Right ventricle myocardium superior (tissue), 1 donor: ENCODE results near the gene RPH3AL. TPM values are rescaled to one million over a fixed set of nuclear protein-coding genes. Genes with fewer than 3 reads are reported as not detected.
"Not testable (repeated sequence)": the region's sequence is repeated elsewhere in the genome, so short reads cannot be mapped to it uniquely, and the experiment has no call there.

ENCODE experiments used
- ATAC-seq: fragments of 200-7000 bp; cut with Tn5 transposase; one replicate; pipeline ENCODE4 v1.9.1; 2020; ENCODE audit warnings: mild to moderate bottlenecking; ENCODE audit not compliant: poor library complexity
- DNase-seq: peaks from one replicate; pipeline ENCODE4 v3.0.0-alpha.2; 2020
- intact Hi-C: fragments of 100-400 bp; cut with DNase I; formaldehyde crosslinking; loops from one replicate; pipeline ENCODE4 v1.11.2; 2022
- total RNA-seq: library from RNA; stranded (reverse); fragmentation: NEBNext Ultra II Directional; extraction: Animal tissue kit (Norgen Biotek cat#: 25700); gene quantifications from one replicate; pipeline ENCODE4 v1.2.1, GENCODE V29; 2021
- donor health status: DM: no; HTN: yes; CAD: no; lungs with severe emphysema.

RPH3AL gene
- total RNA-seq, 1 donor from 2014 or later = 4.6 TPM

- intact Hi-C loops = no loop called here
- DNase-seq = peak; percentile 11
- no peak for ATAC-seq
These were observed 165.5 kb downstream of the RPH3AL start for GRCh38 chr17:187130-187529.

- ATAC-seq (no peak), DNase-seq (peak; percentile 27)
- intact Hi-C loops = no loop called here
These were observed 167.0 kb downstream of the RPH3AL start for GRCh38 chr17:185445-186138.

GRCh38 chr17:183021-183420 lies 169.6 kb downstream of the RPH3AL start:
- intact Hi-C loops = no loop called here
- ATAC-seq (no peak), DNase-seq (no peak)

GRCh38 chr17:182050-182751 lies 170.4 kb downstream of the RPH3AL start:
- intact Hi-C loops = no loop called here
- no peak for DNase-seq
- ATAC-seq = no peak

- ATAC-seq (peak; percentile 83), DNase-seq (peak; percentile 77)
- intact Hi-C loops = no loop called here
These were observed 171.2 kb downstream of the RPH3AL start, which contains the start of gene DOC2B for GRCh38 chr17:181245-182049. TSS of gene DOC2B (minus strand) at chr17:181650. CDS start at chr17:181479, 171 bp downstream.

- ATAC-seq = peak; percentile 40
- DNase-seq = no peak
- intact Hi-C loops = no loop called here
These were observed 172.0 kb downstream of the RPH3AL start for GRCh38 chr17:180381-181244.

- ATAC-seq (no peak), DNase-seq (no peak)
- intact Hi-C loops = no loop called here
These were observed 172.7 kb downstream of the RPH3AL start for GRCh38 chr17:179781-180380.

- no peak for ATAC-seq
- peak; percentile 62 for DNase-seq
- intact Hi-C loops = no loop called here
These were observed 173.6 kb downstream of the RPH3AL start for GRCh38 chr17:179066-179432.

GRCh38 chr17:178292-179065 lies 174.1 kb downstream of the RPH3AL start:
- ATAC-seq (no peak), DNase-seq (no peak)
- intact Hi-C loops = no loop called here

- DNase-seq (no peak), ATAC-seq (no peak)
- intact Hi-C loops = no loop called here
These were observed 174.8 kb downstream of the RPH3AL start for GRCh38 chr17:177762-178161.

GRCh38 chr17:177155-177554 lies 175.5 kb downstream of the RPH3AL start:
- intact Hi-C loops = no loop called here
- ATAC-seq = no peak
- no peak for DNase-seq

- DNase-seq (no peak), ATAC-seq (no peak)
- intact Hi-C loops = no loop called here
These were observed 179.3 kb downstream of the RPH3AL start for GRCh38 chr17:173166-173911.

GRCh38 chr17:172401-172800 lies 180.2 kb downstream of the RPH3AL start:
- ATAC-seq (no peak), DNase-seq (no peak)
- intact Hi-C loops = no loop called here

GRCh38 chr17:171871-172270 lies 180.7 kb downstream of the RPH3AL start:
- intact Hi-C loops = no loop called here
- DNase-seq (no peak), ATAC-seq (no peak)

- ATAC-seq (no peak), DNase-seq (no peak)
- intact Hi-C loops = no loop called here
These were observed 182.4 kb downstream of the RPH3AL start for GRCh38 chr17:170130-170670.

- DNase-seq, ATAC-seq, intact Hi-C loops: not testable (repeated sequence)
These were observed 184.0 kb downstream of the RPH3AL start for GRCh38 chr17:168614-169013.

- DNase-seq (no peak), ATAC-seq (no peak)
- intact Hi-C loops = no loop called here
These were observed 186.7 kb downstream of the RPH3AL start for GRCh38 chr17:165939-166338.
